HT-29 (cell line): Measurements from ENCODE around the gene CCL19. TPM values are rescaled to one million over a fixed set of nuclear protein-coding genes. Genes with fewer than 3 reads are reported as not detected.
A peak's percentile ranks its signal among the peaks of the same experiment; 100 is the strongest.

Experiments
- DNase-seq: peaks from one replicate; pipeline ENCODE4 v3.0.0-alpha.2; 2015; ENCODE audit warnings: low spot score
- total RNA-seq: library from RNA; depleted of rRNA; stranded (reverse); fragments of >200 nt; shearing (Covaris generic); gene quantifications from 2 replicates; pipeline ENCODE4 v1.2.3, GENCODE V29; 2014

The CCL19 gene
- total RNA-seq, 1 experiment from 2014 or later = not detected

DNA sequence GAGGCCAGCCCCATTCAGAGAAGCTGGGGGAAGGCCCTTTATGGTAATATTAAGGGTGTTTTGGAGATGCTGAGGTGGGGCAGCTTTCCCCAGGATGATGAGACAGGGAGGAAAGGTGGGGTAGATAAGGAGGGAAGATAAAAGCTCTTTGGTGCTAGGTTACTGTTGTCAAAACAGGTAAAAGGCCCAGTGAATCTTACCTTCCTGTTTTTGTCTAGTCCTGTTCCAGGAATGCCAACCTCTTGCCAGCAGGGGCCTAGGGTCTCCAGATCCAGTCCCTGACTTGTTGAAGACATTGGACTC, 27.8 kb downstream of the CCL19 start:
- no peak for DNase-seq

DNA sequence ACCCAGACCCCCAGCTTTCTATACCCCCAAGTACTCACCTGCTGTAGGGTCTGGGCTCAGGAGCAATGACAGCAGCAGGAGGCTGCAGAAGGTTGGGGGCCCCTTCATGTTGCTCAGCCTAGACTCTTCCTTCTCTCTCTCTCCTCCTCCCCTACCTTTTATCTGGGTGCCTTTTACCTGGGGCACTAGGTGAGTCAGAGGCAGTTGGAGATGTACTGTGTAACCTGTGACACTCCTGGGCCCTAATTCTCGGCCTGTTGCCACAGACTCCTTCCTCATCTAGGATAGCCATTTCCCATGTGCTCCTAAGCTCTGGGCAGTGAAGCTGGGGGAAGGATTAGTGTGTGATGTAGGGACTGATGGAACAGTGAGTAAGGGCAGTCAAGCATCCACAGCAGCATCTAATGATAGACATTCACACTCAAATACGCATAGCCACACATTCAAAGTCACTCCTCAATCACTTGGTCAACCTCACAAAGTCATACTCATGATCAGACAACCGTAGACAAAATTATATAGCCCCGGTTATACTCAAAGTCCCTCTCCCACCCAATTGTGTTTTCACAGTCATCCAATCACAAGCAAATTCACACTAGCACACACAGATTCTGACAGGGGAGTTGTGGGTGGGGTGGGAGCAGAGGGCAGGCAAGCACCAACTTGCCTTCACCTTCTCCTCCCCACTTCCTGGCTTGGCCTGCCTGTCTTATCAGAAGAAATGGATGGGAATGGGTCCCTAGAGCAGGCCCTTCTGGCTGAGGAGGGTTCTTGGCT, 28.4 kb downstream of the CCL19 start, which contains the start of gene CCL27:
TSS of gene CCL27 (minus strand) at position 132 of the 777 bp plus-strand sequence. CDS start at position 108, 24 bp downstream.
- DNase-seq = no peak

DNA sequence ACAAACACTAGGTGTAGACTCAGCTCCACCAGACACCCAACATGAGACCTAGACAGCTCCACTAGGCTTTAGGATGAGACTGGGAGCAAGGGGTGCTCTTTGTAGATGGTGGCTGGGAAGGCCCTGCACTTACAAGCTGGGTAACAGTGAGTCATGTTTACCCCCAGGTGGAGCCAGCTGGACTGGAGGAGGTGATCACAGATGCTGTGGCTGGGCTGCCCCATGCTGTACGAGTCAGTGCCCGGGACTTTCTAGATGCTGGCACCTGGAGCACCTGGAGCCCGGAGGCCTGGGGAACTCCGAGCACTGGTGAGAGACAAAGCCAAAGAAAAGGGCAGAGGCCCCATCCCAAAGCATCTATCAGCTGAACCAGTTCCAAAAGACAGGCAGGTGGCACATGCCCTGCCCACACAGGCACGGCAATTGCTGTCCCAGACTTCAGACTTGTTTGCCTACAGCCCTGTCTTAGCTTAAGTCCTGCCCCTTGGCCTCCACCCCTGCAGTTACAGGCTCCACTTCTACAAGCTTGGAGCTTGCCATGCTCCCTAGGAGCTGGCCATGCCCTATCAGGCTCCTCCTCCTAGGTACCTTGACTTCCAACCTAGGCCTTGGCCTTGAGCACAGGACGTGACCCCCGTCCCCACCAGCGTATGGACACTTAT, 31.4 kb downstream of the CCL19 start:
- DNase-seq = peak; percentile 23

DNA sequence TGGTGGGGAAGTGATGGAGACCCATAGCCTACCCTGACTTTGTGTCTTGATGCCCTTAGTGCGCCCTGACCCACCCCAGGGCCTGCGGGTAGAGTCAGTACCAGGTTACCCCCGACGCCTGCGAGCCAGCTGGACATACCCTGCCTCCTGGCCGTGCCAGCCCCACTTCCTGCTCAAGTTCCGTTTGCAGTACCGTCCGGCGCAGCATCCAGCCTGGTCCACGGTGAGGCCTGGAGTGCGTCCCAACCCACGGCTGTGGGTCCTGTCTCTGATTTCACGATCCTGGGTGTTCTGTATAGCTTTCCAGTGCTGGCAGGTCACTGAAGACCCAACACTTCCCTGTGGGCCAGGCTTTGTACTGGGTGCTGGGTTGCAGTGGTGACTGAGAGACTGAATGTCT, 32.6 kb downstream of the CCL19 start:
- DNase-seq = no peak

DNA sequence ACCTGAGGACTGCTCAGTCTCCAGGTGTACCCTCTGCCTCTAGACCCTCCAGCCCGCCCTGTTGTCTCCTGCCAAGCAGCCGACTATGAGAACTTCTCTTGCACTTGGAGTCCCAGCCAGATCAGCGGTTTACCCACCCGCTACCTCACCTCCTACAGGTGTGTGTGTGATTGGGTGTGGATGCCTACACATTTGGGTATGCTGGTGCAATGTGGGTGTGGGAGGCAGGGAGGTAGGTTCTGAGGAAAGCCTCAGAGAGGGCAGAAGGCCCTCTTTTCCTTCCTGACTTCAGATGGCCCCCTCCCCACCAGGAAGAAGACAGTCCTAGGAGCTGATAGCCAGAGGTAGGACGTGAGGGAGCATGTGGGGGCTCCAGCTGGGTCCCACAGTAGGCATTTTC, 34.1 kb downstream of the CCL19 start:
- DNase-seq = no peak

DNA sequence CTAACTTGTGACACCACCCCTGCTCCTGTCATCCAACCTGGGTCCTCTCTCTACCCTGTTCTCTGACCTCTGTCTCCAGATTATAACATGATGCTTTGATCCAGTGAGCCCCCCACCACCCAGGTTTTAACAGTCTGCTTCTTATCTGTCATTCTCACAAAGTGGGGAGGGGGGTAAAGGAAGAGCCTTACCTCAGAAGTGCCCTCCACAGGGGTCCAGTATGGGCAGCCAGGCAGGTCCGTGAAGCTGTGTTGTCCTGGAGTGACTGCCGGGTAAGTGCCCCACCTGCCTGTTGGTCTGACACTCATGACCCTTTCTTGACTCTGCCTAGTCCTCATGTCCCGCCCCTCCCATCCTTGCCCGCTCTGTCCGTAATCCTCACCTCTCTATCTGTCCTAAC, 35.7 kb downstream of the CCL19 start:
- no peak for DNase-seq

DNA sequence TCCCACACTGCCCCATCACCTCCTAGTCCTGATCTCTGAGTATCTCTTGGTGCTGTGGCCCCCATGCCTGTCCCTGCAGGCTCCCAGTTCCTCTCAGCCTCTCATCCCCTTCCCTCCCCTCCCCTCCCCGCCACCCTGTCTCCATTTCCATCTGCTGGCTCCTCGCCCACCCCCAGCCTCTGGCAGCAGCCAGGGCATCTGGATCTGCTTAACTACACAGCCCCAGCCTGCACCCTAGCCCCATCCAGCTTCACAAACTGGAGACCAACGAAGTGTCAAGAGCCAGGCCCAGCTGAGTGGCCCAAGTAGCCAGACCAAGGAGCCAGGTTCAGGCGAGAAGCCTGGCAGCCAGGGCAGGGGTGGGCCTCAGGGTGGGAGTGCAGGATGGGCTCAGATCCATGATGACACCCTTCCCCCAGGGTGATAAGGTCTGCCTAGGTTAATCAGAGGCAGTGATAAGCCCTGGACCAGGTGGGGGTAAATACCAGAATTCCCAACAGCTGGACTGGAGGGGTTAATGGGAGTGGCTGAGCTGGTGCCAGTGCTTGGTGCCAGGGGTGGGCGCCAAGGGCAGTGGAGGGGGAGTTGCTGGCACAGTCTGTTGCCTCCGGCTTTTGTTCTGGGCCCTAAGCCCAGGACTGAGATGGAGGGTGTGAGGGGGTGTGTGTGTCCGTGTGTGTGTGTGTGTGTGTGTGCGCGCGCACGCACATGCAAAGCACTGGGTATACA, 36.6 kb downstream of the CCL19 start:
- DNase-seq = no peak

DNA sequence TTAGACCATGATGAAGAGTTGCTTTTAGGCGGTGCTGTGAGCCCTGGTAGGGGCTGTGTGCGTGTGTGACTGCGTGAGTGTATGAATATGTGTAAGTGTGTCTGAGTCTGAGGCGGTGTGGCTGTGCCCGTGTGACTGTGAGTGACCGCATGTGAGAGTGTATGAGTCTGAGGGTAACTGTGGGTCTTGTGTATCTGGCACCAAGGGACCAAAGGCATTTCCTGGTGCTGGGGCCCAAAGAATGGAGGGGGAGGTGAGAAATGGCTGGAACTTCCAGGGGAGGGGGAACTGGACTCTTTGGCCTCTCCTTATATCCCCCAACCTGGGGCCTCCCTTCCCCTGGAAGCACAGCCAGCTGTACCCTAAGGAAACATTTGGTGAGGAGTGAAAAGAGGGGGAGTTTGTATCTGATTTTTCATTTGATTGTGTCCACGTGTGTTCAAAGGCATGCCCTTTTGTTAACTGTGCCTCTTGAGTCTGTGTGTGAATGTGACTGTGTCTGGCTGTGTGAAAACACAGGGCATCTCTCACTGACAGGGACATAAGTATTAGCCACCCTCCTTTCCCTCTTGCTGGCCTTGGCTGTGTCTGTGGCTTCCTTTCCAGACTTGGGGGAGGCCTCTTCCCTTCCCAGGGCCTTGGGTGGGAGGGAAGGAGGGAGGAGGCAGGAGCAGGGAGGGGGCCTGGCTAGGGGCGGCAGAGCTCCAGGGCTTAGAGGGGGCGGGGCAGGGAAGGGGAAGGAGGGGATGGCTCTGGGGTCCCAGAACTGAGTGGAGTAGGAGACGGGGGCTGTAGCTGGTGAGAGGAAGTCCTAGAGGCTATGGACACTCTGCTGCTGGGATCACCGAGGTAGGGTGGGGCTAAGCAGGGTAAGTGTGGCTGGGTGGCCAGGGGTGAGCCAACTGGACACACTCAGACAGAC, 37.7 kb downstream of the CCL19 start:
- DNase-seq = no peak

DNA sequence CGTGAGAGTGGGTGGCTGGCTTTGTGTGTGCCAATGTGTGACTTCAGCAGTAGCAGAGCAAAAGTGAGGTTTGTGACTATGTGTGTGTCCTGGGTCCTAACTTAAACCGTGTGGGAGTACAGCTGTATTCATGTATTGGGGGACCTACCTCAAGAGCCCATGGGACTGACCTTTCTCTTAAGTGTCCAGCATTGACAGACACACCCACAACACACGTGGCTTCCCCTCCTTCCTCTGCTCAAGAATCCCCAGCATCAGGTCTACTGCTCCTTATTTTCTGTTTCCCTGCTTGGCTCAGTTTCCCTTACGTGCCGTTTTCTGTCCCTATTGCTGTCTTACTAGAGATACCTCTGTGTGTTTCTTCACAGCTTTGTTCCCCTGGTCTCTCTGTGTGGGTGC, 38.5 kb downstream of the CCL19 start:
- DNase-seq = no peak

DNA sequence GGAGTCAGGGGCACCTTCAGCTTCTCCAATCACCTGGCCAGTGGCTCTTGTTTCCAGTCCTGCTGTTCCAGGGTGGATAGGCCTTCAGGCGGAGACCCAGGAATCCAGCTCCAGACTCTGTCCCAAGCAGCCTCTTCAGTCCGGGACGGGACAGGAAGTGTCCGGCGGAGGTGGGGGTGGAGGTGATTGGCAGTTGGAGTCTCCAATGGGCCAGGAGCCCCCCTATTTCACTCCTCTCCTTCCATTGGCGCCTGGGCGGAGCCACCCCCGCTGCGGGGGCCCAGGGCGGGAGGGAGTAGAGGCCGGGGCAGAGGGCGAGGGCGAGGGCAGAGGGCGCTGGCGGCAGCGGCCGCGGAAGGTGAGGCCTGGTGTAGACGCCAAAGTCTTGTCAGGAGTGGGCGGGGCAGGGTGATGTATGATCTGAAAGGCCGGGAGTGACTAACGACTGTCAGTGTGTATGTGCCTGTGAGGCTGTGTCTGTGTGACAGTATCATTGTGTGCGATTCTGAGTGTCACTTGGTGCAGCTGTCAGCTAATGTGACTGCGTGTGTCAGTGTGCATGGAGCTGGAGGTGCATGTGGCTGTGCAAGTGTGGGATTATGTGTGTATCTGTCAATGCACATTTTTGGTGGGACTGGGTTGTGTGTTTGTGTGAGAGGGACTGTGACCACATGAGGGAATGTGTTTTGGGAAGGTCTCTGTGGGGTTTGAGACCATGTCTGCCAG, 39.0 kb downstream of the CCL19 start, which contains the start of gene IL11RA:
TSS of gene IL11RA (plus strand) at position 310 of the 726 bp plus-strand sequence. CDS start 3,033 bp downstream, outside the sequence.
- peak; percentile 80 for DNase-seq

DNA sequence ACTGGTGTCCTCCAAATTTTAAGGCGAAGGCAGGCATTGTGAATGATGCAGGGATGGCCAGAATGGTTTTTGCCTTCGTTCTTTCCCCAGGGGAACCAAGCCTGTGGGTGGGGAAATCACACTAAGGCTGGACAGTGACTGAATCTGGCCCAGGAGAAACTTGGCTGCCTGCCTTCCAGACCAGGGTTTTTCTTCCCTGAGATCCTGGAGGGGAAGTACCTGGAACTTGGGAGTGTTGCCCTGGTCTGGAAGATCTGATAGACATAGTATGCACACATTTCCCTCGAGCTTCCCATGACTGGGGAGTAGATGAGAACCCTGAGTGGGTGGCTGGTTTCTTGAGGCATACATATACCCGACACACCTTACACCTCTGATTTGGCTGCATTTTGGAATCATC, 39.8 kb downstream of the CCL19 start:
- DNase-seq = peak; percentile 3

DNA sequence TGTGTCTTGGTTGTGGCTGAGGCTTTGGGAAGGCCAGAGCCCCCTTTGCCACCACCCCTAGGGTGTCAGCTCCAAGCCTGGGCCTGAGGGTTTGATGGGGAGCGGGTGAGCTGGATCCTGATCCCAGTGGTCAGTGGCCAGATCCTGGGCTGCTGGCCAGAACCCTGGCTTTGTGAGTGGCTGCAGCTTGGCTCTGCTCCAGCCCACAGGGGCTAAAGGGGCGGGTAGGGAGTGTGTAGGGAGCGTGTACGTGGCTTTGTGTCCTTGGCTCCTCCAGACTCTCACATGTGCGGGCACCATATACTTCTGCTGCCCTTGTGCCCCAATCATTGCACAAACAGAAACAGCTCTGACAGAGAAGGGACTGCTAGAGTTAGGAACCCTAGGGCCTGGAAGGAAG, 40.3 kb downstream of the CCL19 start:
- DNase-seq = no peak

DNA sequence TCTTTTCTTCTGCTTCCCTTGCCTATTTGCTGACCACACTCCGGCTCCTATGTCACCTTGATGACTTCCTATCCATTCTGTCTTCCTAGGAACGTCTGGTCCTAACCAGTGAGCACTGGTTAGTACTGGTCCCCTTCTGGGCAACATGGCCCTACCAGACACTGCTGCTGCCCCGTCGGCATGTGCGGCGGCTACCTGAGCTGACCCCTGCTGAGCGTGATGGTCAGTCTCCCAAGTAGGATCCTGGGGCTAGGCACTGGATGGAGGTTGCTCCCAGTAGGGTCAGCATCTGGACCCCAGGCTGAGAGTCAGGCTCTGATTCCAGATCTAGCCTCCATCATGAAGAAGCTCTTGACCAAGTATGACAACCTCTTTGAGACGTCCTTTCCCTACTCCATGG, 42.4 kb downstream of the CCL19 start:
- no peak for DNase-seq

DNA sequence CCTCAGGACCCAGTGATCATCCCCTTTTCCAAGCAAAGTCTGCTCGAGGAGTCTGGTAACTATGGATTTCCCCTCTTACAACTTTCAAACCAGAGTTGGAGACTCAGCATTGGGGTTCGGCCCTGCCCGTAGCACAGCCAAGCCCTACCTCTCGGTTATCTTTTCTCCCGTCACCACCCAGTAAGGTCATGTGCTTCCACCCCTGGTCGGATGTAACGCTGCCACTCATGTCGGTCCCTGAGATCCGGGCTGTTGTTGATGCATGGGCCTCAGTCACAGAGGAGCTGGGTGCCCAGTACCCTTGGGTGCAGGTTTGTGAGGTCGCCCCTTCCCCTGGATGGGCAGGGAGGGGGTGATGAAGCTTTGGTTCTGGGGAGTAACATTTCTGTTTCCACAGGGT, 43.4 kb downstream of the CCL19 start:
- no peak for DNase-seq

DNA sequence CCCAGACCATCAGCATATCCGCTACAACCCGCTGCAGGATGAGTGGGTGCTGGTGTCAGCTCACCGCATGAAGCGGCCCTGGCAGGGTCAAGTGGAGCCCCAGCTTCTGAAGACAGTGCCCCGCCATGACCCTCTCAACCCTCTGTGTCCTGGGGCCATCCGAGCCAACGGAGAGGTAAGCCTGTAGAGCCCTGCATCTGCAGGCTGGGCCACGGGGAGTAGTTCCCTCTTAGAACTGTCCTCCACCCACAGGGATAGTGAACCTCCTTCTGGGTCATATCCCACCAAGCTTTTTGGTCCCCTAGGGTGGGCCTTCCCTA, 44.0 kb downstream of the CCL19 start:
- DNase-seq = no peak

DNA sequence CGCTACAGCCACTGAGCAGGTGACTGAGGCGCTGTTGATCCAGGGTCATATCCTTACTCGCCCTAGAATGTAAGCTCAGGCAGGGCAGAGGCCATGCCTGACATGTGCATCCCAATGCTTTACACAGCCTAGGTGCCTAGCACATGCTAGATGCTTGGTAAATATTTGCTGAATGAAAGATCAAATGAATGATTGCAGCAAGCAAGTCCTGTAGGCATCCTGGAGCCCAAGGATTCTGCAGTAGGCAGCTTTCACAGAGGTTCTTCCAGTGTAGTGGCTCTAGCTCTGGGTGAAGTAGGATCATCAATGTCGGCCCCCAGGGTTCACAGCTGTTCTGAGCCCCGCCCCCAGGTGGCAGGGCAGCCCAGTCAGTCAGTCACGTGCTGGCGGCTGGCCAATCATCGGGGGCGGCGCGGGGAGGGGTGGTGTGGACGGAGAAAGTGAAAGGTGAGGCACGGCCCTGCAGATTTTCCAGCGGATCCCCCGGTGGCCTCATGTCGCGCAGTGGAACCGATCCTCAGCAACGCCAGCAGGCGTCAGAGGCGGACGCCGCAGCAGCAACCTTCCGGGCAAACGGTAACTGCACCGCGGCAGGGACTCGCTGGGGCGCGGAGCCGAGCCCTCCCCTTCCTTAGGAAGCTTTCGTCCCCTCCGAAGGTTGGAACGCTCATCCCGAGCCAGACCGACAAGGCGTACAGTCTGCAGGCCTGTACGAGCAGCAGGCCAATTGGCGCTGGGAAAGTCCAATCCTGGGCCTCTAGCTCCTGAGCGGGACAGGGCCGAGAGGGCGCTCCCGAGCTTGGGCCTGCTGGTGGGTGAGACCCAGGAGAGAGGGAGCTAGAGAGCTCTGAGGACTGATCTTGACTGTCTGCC, 44.6 kb downstream of the CCL19 start, which contains the start of gene GALT:
TSS of gene GALT (plus strand) at position 465 of the 873 bp plus-strand sequence. CDS start at position 495, 30 bp downstream.
- DNase-seq = peak; percentile 92

DNA sequence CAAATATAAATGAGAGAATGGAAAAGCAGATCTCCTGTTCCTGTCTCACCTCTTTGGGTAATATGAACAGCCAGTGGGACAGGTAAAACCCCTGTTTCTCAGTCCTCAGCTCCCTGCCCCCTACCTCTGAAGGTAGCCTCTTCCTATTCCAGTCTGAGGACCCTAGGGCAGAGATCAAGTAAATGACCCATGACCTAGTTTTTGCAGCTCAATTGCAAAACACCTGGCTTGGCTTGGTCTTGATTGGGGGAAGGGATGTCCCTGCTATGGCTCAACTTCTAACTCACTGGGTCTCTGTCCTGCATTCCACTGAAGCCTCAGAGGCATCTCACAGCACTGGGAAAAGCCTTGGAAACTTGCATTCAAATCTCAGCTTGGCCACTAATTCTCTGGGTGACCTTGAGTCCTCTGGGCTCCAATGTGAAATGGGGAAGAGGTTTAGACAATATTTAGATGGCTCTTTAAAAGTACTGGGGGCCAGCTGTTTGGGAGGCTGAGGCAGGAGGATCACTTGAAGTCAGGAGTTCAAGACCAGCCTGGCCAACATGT, 46.2 kb downstream of the CCL19 start:
- DNase-seq = no peak

DNA sequence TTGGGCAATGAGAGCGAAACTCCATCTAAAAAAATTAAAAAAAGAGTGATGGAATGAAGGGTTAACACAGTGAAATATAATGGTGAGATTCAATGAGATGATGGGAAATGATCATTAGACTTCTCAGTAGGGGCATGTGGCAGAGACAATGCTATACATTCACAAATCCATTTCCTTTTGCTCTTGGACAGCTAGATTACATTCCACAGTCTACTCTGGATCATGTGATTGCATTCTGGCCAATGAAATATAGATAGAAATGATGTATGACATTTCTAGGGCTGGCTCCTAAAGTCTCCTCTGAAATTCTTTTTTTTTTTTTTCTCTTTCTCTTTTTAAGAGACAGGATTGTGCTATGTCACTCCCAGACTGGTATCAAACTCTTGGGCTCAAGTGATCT, 48.4 kb downstream of the CCL19 start:
- DNase-seq = no peak
